Lower leg skin (tissue), 4 donors: Measurements from ENCODE around the gene PACS1. TPM values are rescaled to one million over a fixed set of nuclear protein-coding genes. Genes with fewer than 3 reads are reported as not detected.

Experiments
- DNase-seq, 2 donors: peaks; one replicate each; pipeline ENCODE4 v3.0.0-alpha.2; 2019; ENCODE audit warnings: low spot score in 2 of 2
- H3K4me3 ChIP-seq: fragments of 200-600 bp; sonication (generic); 2 replicates; pipeline ENCODE4 v1.5.1; 2017; ENCODE audit warnings: mild to moderate bottlenecking, low read depth; ENCODE audit not compliant: poor library complexity, severe bottlenecking
- CTCF ChIP-seq, 3 donors: fragments of 450-650 bp; IDR thresholded peaks; one replicate each; pipeline ENCODE4 v1.5.1; 2016; ENCODE audit warnings: antibody characterized with exemption in 3 of 3, mild to moderate bottlenecking in 3 of 3, moderate library complexity in 2 of 3
- POLR2A ChIP-seq, 2 donors: fragments of 450-650 bp; IDR thresholded peaks; one replicate each; pipeline ENCODE4 v1.6.1; 2016 to 2017; ENCODE audit warnings: antibody characterized with exemption in 2 of 2, mild to moderate bottlenecking in 1 of 2, moderate library complexity in 1 of 2
- WGBS, 2 donors: methylation state at CpG; one replicate each; pipeline ENCODE4 v1.1.5; 2018; 5-methylcytosine and 5-hydroxymethylcytosine counted together
- intact Hi-C: fragments of 100-400 bp; cut with DNase I; formaldehyde crosslinking; loops from one replicate; pipeline ENCODE4 v1.15.0; 2023; ENCODE audit warnings: low total_unique reads
- total RNA-seq, 4 donors: library from RNA; depleted of rRNA; stranded (reverse); fragments of >200 nt; gene quantifications; one replicate each; pipeline ENCODE4 v1.1.0, GENCODE V29; 2016

Gene PACS1
- total RNA-seq, 4 donors from 2014 or later, result 26.7 to 41.1 (median 32.4) TPM

GRCh38 chr11:66032957-66033735 is 36.9 kb upstream of the PACS1 start:
- no peak for DNase-seq
- WGBS, 2 donors, result 80 to 91% methylated on average over 8 of the region's 8 CpGs
- intact Hi-C loops, result no loop called here
- TF ChIP-seq CTCF (IDR thresholded peaks at IDR 0.05) (no peak), POLR2A (IDR thresholded peaks at IDR 0.05) (no peak)
- no peak overlapping the region for H3K4me3 ChIP-seq

GRCh38 chr11:66035653-66036333 is 34.3 kb upstream of the PACS1 start:
- WGBS, 2 donors, result 62 to 71% methylated on average over 9 of the region's 9 CpGs
- H3K4me3 ChIP-seq, result no peak overlapping the region
- TF ChIP-seq POLR2A (IDR thresholded peaks at IDR 0.05) (no peak), CTCF (IDR thresholded peaks at IDR 0.05) (no peak)
- intact Hi-C loops, result no loop called here
- DNase-seq, result no peak

GRCh38 chr11:66036334-66036710 is 33.8 kb upstream of the PACS1 start:
- no peak for DNase-seq

GRCh38 chr11:66037327-66037726 is 32.7 kb upstream of the PACS1 start:
- 92 to 95% methylated on average over 3 of the region's 3 CpGs for WGBS, 2 donors
- intact Hi-C loops, result no loop called here
- DNase-seq, result no peak
- no peak overlapping the region for H3K4me3 ChIP-seq
- no peak for TF ChIP-seq CTCF (IDR thresholded peaks at IDR 0.05)
- no peak for TF ChIP-seq POLR2A (IDR thresholded peaks at IDR 0.05)

More at GRCh38 chr11:66036334-66036710, 33.8 kb upstream of the PACS1 start:
- no peak overlapping the region for H3K4me3 ChIP-seq
- intact Hi-C loops, result no loop called here
- 77 to 81% methylated on average over 5 of the region's 5 CpGs for whole genome bisulfite sequencing, 2 donors
- no peak for TF ChIP-seq POLR2A (IDR thresholded peaks at IDR 0.05)
- TF ChIP-seq CTCF (IDR thresholded peaks at IDR 0.05), result no peak

- no peak overlapping the region for H3K4me3 ChIP-seq
- intact Hi-C loops, result no loop called here
- no peak for DNase-seq
- 79 to 83% methylated on average over 3 of the region's 3 CpGs for WGBS, 2 donors
- TF ChIP-seq POLR2A (IDR thresholded peaks at IDR 0.05) (no peak), CTCF (IDR thresholded peaks at IDR 0.05) (no peak)
Measured at GRCh38 chr11:66039765-66040164, 30.3 kb upstream of the PACS1 start.
